ENCODE data around the gene SWT1.

SWT1 gene, protein sequence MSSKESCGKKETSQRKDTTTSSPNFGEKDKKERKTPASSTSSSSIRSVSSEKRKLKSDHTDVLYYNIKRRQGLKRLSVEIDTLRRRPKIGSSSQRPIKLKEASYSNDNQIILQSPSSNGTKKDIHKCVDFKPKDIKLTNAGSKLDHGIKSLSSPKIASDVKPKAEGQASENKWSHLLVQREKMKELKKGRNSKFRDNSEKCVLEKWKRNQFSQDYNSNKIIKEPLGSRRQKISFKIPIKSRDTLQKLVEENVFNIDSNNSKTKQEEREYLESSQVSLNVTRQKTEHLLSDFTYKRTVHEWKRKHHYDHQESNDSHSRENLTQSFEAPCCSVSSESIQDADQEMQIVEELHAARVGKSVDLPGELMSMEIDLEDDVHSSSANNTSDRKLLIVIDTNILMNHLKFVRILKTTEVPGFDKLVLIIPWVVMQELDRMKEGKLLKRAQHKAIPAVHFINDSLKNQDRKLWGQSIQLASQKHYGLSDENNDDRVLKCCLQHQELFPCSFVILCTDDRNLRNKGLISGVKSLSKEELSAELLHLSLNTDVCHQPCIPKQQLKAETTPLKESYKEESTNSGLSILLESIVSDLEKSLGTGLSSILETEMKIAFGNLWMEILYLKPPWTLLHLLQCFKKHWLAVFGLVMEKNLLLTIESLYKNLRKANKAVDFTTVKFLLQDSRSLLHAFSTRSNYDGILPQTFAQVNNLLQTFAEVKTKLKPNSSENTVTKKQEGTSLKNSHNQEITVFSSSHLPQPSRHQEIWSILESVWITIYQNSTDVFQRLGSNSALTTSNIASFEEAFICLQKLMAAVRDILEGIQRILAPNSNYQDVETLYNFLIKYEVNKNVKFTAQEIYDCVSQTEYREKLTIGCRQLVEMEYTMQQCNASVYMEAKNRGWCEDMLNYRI

DNA sequence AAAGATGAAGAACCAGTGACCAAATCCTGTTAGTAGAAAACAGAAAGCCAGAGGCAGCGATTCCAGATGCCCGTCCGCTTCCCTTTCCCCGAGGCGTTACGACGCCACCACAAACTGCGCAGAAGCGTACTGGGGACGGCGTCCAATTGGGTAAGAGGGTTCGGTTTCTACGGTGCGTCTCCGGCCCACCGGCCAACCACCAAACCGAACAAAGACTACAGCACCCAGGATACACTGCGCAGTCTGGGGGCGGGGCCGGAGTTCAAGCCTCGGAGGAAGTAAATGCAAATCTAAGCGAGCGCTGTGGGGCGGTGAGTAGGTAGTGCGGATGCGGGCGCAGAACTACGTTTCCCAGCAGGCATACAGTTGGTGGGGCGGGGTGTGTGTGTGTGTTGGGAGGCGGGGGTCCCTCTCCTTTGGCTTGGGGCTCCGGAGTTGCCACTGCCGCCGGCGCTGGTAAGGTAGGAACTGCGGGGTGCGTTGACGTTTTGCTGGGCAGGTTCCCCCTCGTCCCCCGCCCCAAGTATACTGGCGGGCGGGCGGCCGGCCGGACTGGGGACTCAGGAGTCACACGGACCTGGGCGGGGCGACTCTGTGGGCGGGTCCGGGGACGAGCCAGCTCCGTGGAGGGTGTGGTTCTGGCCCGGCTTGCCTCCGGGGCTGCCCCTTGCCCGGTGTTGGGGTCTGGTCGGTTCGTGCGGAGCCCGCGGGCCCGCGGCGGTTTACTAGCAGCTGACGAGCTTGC is at the start of gene SWT1, which contains the start of gene TRMT1L:
SWT1 (plus strand) TSS at position 314 of the 745 bp plus-strand sequence. CDS start 3,675 bp downstream, outside the sequence.
TRMT1L (minus strand) TSS at position 100 of the 745 bp plus-strand sequence. CDS start 241 bp downstream, outside the sequence.
- DNase-seq = peak; percentile 100

GRCh38 chr1:185108321-185108720 is 48.6 kb upstream of the SWT1 start:
- DNase-seq = no peak

GRCh38 chr1:185110145-185110544 is 46.8 kb upstream of the SWT1 start:
- DNase-seq = no peak

DNA sequence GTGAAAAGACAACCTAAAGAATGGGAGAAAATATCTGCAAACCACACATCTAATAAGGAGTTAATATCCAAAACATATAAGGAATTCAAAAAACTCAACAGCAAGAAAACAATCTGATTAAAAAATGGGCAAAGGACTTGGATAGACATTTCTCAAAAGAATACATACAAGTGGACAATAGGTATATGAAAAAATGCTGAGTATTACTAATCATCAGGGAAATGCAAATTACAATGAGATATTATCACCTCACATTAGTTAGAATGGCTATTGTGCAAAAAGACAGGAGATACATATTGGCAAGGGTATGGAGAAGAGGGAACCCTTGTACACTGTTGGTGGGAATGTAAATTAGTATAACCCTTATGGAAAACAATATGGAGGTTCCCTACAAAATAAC is 45.1 kb upstream of the SWT1 start:
- DNase-seq = no peak

- no peak for DNase-seq
These were observed 44.6 kb upstream of the SWT1 start for GRCh38 chr1:185112356-185112755.

DNA sequence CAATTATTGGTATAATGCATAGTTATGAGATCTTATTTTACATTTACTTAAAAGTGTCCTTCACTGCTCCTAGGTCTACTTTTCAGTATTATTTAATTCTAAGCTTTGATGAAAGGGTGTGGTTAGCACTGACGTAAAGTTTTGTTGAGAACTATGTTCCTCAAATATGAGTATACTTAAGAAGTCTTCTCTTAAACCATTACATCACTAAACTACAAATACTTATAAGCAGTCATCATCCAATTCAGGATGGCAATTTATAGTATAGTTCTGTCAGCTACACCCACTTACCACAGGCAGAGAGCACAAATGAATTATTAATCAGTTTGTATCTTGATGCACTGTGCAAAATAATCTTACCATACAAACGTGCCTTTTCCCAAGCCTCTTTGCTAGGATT is 27.3 kb upstream of the SWT1 start:
- no peak for DNase-seq

DNA sequence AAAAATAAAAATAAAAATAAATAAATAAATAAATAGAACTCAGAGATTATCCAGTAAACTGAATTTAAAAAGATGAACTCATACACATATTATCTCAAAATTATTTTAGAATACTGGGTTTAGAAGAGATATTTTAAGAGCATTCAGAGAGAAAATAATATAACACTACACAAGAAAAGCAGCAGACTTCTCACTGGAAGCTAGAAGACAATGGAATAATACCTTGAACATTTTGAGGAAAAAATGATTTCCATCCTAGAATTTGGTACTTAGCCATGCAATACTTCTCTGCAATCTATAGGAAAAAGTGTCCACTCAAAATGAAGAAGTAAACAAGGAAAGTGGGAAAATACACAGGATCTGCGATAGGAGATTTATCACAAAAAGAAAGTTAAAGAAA is 24.4 kb upstream of the SWT1 start:
- no peak for DNase-seq

DNA sequence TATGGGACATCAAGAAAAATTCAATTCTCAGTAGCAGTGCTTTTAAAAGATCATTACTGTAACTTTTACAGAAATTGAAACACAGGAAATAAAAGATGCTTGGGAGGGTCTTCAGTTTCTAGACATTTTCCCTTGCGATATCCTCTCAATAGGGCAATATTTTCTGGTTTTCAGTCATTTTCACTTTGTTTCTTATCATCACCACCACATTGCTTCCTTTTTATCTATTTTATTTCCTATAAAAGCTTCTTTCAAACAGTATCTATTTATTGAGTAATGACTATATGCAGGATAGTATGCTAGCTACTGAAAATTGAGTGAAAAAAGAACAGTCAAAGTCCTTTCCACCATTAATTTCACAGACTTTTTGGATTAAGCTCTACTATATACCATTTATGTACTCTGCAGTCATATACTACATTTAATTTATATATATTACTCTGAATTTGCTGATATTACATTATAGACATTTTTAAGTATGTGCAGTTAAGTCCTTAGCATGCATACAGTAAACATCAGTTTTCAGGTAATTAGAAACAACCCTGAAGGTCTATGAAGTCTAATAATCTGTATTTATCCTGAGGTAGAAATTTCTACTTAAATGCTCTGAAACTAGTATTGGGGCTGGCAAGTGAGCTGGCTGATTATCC is 18.9 kb upstream of the SWT1 start:
- no peak for DNase-seq

GRCh38 chr1:185139246-185139645 is 17.7 kb upstream of the SWT1 start:
- no peak for DNase-seq

- no peak for DNase-seq
These were observed 12.7 kb upstream of the SWT1 start for GRCh38 chr1:185144233-185144632.

DNA sequence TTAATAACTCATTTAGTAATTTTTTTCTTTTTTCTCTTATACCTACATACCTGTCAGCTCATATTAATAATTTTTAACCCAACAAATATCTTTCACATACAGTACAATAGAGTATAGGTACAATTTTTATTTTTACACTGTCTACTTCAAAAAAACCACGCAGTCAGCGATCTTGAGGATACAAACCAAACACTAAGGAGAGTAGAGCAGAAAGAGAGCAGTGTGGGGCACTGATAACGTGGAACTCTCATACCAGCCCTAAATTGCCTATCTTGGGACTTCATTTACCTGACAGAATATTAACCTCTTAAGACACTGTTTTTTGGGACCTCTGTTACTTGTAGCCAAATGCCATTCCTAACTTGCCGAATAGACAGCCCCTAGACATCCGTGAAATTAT is 5.8 kb upstream of the SWT1 start:
- no peak for DNase-seq

- DNase-seq = no peak
These were observed 4.7 kb upstream of the SWT1 start for GRCh38 chr1:185152187-185152767.

GRCh38 chr1:185154912-185155513 is 2.0 kb upstream of the SWT1 start:
- peak; percentile 8 for DNase-seq

GRCh38 chr1:185155600-185156287 is 1.2 kb upstream of the SWT1 start:
- DNase-seq = peak; percentile 68

DNA sequence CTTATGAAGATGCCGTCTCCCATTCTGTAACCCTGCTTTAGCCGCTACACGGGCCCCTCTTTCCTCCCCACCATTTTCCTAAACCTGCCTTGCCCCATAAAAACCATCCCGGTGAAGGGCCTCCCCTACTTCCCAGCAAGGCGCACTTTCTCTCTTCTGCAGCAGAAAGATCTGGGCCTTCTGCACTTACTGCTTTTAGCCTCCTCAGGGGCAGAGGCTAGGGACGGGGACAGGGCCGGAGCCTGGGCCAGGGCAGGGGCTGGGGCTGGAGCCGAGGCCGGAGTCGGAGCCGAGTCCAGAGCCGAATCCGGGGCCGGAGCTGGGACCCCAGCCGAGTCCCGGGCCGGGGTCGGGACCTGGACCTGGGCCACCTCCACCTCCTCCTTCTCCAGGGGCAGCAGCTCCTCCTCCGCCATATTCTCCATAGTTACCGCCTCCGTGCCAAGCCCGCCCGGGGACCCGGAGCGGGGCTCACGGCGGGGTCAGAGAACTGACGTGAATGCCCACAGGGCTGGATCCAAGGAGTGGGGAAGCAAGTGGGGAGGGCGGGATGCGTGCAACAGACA is 596 bp upstream of the SWT1 start:
- no peak for DNase-seq

- peak; percentile 16 for DNase-seq
These were observed 839 bp downstream of the SWT1 start for GRCh38 chr1:185157599-185158412.

- peak; percentile 12 for DNase-seq
These were observed 1.8 kb downstream of the SWT1 start for GRCh38 chr1:185158800-185159199.

GRCh38 chr1:185159966-185160365 is 3.0 kb downstream of the SWT1 start:
- peak; percentile 83 for DNase-seq

DNA sequence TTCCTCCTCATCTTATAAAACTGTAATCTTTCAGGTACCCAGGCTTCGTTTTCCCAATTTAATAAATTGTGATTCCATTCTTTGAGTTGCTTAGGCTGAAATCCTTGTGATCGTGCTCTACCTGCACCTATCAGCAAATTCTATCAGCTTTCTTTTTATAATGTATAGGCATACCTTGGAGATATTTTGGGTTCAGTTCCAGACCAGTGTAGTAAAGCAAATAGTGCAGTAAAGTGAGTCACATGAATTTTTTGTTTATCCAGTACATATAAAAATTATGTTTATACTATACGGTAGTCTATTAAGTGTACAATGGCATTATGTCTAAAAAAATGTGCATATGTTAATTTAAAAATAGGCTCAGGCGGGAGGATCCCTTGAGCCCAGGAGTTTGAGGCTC is 5.5 kb downstream of the SWT1 start:
- DNase-seq = no peak

GRCh38 chr1:185166106-185166505 is 9.1 kb downstream of the SWT1 start:
- DNase-seq = no peak
